Measurements from ENCODE around the gene SULT4A1. TPM values are rescaled to one million over a fixed set of nuclear protein-coding genes. Genes with fewer than 3 reads are reported as not detected.

The SULT4A1 gene
- total and polyA plus RNA-seq, 10 of the 15 experiments (the other 5 are each of a cell fraction or from before 2014, with no cell fraction given) = not detected

- Histone ChIP-seq H3K9ac (ENCODE audit: control insufficient read depth, insufficient read depth, low read length) (no peak overlapping the region), H3K27ac (ENCODE audit: control insufficient read depth, insufficient read depth) (no peak overlapping the region), H3K36me3 (ENCODE audit: control insufficient read depth in 2 of 2, insufficient read depth in 2 of 2, low read length in 1 of 2) (no peaks in the 10 kb centered on the region), H3K9me3 (replicated peaks; ENCODE audit: control insufficient read depth, insufficient read depth, low read length) (no peaks in the 10 kb centered on the region), H3K4me1 (ENCODE audit: control insufficient read depth, insufficient read depth, low read length) (no peaks in the 10 kb centered on the region), H3K79me2 (ENCODE audit: control insufficient read depth, insufficient read depth, low read length) (no peaks in the 10 kb centered on the region), H3K27me3 (replicated peaks in 1 of 2; ENCODE audit: control insufficient read depth in 2 of 2, insufficient read depth in 2 of 2, low read length in 1 of 2) (no peaks in the 10 kb centered on the region; a peak in 1 of 4 replicates), H3K4me2 (ENCODE audit: control insufficient read depth, insufficient read depth) (no peak overlapping the region), H3K4me3 (no peak overlapping the region), H2AFZ (ENCODE audit: control insufficient read depth, low read depth, low read length) (no peak overlapping the region), H4K20me1 (ENCODE audit: control insufficient read depth, insufficient read depth) (no peaks in the 10 kb centered on the region)
- CTCF ChIA-PET = no interaction called here
- BruUV-seq (replicated peaks) = no TSS peak
- ATAC-seq (no peak), FAIRE-seq (no peak), DNase-seq (ENCODE audit: low read depth, low spot score) (no peak)
- SMC1A ChIA-PET (ENCODE audit: uncharacterized antibody, unreplicated experiment) = no interaction called here
- RAD21 ChIA-PET (ENCODE audit: unreplicated experiment) = no interaction called here
- WGBS (ENCODE audit: insufficient coverage, insufficient replicate concordance, low lambda C conversion rate, missing lambda C conversion rate) = 43% methylated on average over 17 of the region's 17 CpGs
- in situ Hi-C loops (cut with MboI) = loop anchor here (10.0 kb wide), 1 partner anchor 429 kb away; no protein-coding TSS in a partner anchor
- TF ChIP-seq TARDBP (IDR thresholded peaks at IDR 0.05; ENCODE audit: borderline replicate concordance) = no peak
- intact Hi-C loops (cut with micrococcal nuclease; ENCODE audit: unreplicated experiment) = no loop called here
- POLR2A ChIA-PET = no interaction called here
Measured at GRCh38 chr22:43823911-43824665, 38.2 kb downstream of the SULT4A1 start.

DNA sequence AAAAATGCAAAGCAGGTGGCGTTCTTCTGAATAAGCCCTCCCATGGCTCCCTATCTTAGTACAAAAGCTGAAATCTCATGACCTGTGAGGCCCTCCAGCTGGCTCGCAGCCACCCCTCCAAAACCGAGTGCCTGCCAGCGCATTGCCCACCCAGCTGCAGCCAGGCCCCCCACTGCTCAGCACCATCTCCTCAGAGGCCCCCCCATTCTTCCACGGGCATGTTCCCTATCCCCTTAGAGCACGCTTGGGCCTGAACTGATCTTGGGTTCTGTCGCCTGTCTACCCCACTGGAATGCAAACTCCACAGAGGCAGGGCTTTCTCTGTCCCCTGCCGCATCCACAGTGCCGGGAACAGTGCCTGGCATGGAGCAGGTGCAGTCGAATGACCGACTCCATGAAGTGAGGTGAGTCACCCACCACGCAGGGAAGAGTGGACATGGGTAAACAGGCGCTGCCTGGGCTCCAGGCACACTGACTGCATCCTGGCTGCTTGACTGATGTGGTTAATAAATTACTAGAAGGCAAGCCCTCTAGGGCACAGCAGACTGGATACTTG lies 38.9 kb downstream of the SULT4A1 start:
- Histone ChIP-seq H4K20me1 (ENCODE audit: control insufficient read depth, insufficient read depth) (no peaks in the 10 kb centered on the region), H3K4me1 (ENCODE audit: control insufficient read depth, insufficient read depth, low read length) (no peaks in the 10 kb centered on the region), H2AFZ (ENCODE audit: control insufficient read depth, low read depth, low read length) (no peak overlapping the region), H3K27ac (ENCODE audit: control insufficient read depth, insufficient read depth) (no peak overlapping the region), H3K4me3 (no peak overlapping the region), H3K9ac (ENCODE audit: control insufficient read depth, insufficient read depth, low read length) (no peak overlapping the region), H3K9me3 (replicated peaks; ENCODE audit: control insufficient read depth, insufficient read depth, low read length) (no peaks in the 10 kb centered on the region), H3K4me2 (ENCODE audit: control insufficient read depth, insufficient read depth) (no peak overlapping the region), H3K79me2 (ENCODE audit: control insufficient read depth, insufficient read depth, low read length) (no peaks in the 10 kb centered on the region), H3K27me3 (replicated peaks in 1 of 2; ENCODE audit: control insufficient read depth in 2 of 2, insufficient read depth in 2 of 2, low read length in 1 of 2) (no peaks in the 10 kb centered on the region; a peak in 1 of 4 replicates), H3K36me3 (ENCODE audit: control insufficient read depth in 2 of 2, insufficient read depth in 2 of 2, low read length in 1 of 2) (no peaks in the 10 kb centered on the region)
- DNase-seq (ENCODE audit: low read depth, low spot score) (no peak), ATAC-seq (no peak), FAIRE-seq (no peak)
- intact Hi-C loops (cut with micrococcal nuclease; ENCODE audit: unreplicated experiment) = no loop called here
- POLR2A ChIA-PET = no interaction called here
- no TSS peak for BruUV-seq (replicated peaks)
- CTCF ChIA-PET = no interaction called here
- RAD21 ChIA-PET (ENCODE audit: unreplicated experiment) = no interaction called here
- SMC1A ChIA-PET (ENCODE audit: uncharacterized antibody, unreplicated experiment) = no interaction called here
- WGBS (ENCODE audit: insufficient coverage, insufficient replicate concordance, low lambda C conversion rate, missing lambda C conversion rate) = 17% methylated on average over 13 of the region's 13 CpGs
- in situ Hi-C loops (cut with MboI) = loop anchor here (10.0 kb wide), 1 partner anchor 429 kb away; no protein-coding TSS in a partner anchor
- TF ChIP-seq ZNF217 (IDR thresholded peaks at IDR 0.05) = no peak
- TF ChIP-seq GABPA (IDR thresholded peaks at IDR 0.05; ENCODE audit: low read depth) = no peak
- TF ChIP-seq BMI1 (IDR thresholded peaks at IDR 0.05; ENCODE audit: borderline replicate concordance) = no peak
- no peak for TF ChIP-seq NR2C1 (IDR thresholded peaks at IDR 0.05)
- no peak for TF ChIP-seq SMAD5 (IDR thresholded peaks at IDR 0.05; ENCODE audit: low read depth)
- no peak for TF ChIP-seq CHD2 (IDR thresholded peaks at IDR 0.05; ENCODE audit: borderline replicate concordance, low read depth, low read length)
- TF ChIP-seq, protein P1, sequence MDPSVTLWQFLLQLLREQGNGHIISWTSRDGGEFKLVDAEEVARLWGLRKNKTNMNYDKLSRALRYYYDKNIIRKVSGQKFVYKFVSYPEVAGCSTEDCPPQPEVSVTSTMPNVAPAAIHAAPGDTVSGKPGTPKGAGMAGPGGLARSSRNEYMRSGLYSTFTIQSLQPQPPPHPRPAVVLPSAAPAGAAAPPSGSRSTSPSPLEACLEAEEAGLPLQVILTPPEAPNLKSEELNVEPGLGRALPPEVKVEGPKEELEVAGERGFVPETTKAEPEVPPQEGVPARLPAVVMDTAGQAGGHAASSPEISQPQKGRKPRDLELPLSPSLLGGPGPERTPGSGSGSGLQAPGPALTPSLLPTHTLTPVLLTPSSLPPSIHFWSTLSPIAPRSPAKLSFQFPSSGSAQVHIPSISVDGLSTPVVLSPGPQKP (IDR thresholded peaks at IDR 0.05; ENCODE audit: low read depth, low read length) = no peak
- no peak for TF ChIP-seq TCF3 (IDR thresholded peaks at IDR 0.05; ENCODE audit: borderline replicate concordance, insufficient read depth, low read depth, low read length)
- no peak for TF ChIP-seq RAD51 (IDR thresholded peaks at IDR 0.05)
- TF ChIP-seq HCFC1 (IDR thresholded peaks at IDR 0.05; ENCODE audit: low read length) = no peak
- no peak for TF ChIP-seq NFIC (IDR thresholded peaks at IDR 0.05; ENCODE audit: low read depth, low read length)
- TF ChIP-seq NFXL1 (IDR thresholded peaks at IDR 0.05; ENCODE audit: borderline replicate concordance) = no peak
- no peak for TF ChIP-seq BCL11A (IDR thresholded peaks at IDR 0.05; ENCODE audit: low read depth, low read length)
- no peak for TF ChIP-seq WRNIP1 (IDR thresholded peaks at IDR 0.05; ENCODE audit: borderline replicate concordance, low read depth, low read length)
- no peak for TF ChIP-seq CBFB (IDR thresholded peaks at IDR 0.05; ENCODE audit: low read depth)
- TF ChIP-seq NR2F1 (conservative IDR thresholded peaks at IDR 0.05) = no peak

Measured in GM12878 (cell line).